Neural crest cell (in vitro differentiated cells): ENCODE data around the gene ZSWIM7. TPM values are rescaled to one million over a fixed set of nuclear protein-coding genes. Genes with fewer than 3 reads are reported as not detected.

Experiments used
- DNase-seq: peaks from one replicate; pipeline ENCODE4 v3.0.0; 2021; ENCODE audit warnings: low read depth, mixed read lengths, low spot score
- H3K27ac Mint-ChIP-seq: one replicate; pipeline ENCODE4 v1.8.0; 2021; ENCODE audit warnings: mild to moderate bottlenecking, mixed read lengths; ENCODE audit not compliant: unreplicated experiment
- H3K27me3 Mint-ChIP-seq: 2 replicates; pipeline ENCODE4 v1.8.0; 2021; ENCODE audit warnings: low read depth, mild to moderate bottlenecking, mixed read lengths
- H3K36me3 Mint-ChIP-seq: 2 replicates; pipeline ENCODE4 v1.8.0; 2021; ENCODE audit warnings: low read depth, mild to moderate bottlenecking, mixed read lengths
- H3K4me1 Mint-ChIP-seq: 2 replicates; pipeline ENCODE4 v1.8.0; 2021; ENCODE audit warnings: mixed read lengths
- H3K4me3 Mint-ChIP-seq: one replicate; pipeline ENCODE4 v1.8.0; 2021; ENCODE audit warnings: mild to moderate bottlenecking, mixed read lengths
- H3K9me3 Mint-ChIP-seq: 2 replicates; pipeline ENCODE4 v1.8.0; 2021; ENCODE audit warnings: mixed read lengths
- CTCF ChIP-seq: fragments of 200-600 bp; sonication (generic); conservative IDR thresholded peaks from 2 replicates; pipeline ENCODE4 v1.5.0; 2021; ENCODE audit warnings: antibody characterized with exemption, mild to moderate bottlenecking
- total RNA-seq: library from RNA; stranded (reverse); gene quantifications from 2 replicates; pipeline ENCODE4 v1.2.1, GENCODE V29; 2021

ZSWIM7 gene
- total RNA-seq, 1 donor from 2014 or later: 39.0 TPM

DNA sequence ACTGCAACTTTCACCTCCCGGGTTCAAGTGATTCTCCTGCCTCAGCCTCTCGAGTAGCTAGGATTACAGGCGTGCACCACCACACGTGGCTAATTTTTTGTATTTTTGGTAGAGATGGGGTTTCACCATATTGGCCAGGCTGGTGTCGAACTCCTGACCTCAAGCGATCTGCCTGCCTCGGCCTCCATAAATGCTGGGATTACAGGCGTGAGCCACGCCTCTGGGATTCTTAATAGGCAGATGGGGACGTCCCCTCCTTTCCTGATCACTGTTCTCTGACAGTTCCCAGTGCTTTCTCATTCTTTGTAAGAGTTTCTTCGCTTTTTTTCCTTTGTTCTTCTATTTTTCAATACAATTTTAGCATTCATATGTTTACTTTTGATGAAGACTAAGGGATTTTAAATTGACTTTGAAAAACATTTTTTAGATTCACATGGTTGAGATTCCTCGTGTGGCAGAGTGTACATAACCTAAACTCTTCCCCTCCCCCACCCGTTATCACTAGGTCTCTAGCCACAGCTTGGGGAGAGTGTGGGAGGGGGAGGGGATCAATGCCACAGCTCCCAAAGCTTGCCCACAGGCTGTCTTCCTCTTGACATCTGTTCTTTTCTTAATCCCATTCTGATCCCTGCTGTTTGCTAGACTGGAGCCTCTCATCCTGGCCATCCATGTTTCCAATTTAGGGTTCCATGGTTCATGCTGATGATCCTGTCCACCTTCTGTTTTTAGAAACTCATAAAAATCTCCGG, 43.5 kb downstream of the ZSWIM7 start:
- no peaks in the 10 kb centered on the region for H3K9me3 Mint-ChIP-seq
- no peak for DNase-seq
- H3K27me3 Mint-ChIP-seq: no peaks in the 10 kb centered on the region
- H3K4me1 Mint-ChIP-seq: peaks cover 6% of the 10 kb centered on the region
- no peaks in the 10 kb centered on the region for H3K36me3 Mint-ChIP-seq
- no peak for TF ChIP-seq CTCF
- no peak overlapping the region for H3K4me3 Mint-ChIP-seq
- H3K27ac Mint-ChIP-seq: no peak overlapping the region

- no peak for TF ChIP-seq CTCF
- Mint-ChIP-seq H3K4me1 (peaks cover 6% of the 10 kb centered on the region), H3K27me3 (no peaks in the 10 kb centered on the region), H3K36me3 (no peaks in the 10 kb centered on the region), H3K27ac (no peak overlapping the region), H3K4me3 (no peak overlapping the region), H3K9me3 (no peaks in the 10 kb centered on the region)
- no peak for DNase-seq
These were observed 45.3 kb downstream of the ZSWIM7 start for GRCh38 chr17:15954222-15954621.

DNA sequence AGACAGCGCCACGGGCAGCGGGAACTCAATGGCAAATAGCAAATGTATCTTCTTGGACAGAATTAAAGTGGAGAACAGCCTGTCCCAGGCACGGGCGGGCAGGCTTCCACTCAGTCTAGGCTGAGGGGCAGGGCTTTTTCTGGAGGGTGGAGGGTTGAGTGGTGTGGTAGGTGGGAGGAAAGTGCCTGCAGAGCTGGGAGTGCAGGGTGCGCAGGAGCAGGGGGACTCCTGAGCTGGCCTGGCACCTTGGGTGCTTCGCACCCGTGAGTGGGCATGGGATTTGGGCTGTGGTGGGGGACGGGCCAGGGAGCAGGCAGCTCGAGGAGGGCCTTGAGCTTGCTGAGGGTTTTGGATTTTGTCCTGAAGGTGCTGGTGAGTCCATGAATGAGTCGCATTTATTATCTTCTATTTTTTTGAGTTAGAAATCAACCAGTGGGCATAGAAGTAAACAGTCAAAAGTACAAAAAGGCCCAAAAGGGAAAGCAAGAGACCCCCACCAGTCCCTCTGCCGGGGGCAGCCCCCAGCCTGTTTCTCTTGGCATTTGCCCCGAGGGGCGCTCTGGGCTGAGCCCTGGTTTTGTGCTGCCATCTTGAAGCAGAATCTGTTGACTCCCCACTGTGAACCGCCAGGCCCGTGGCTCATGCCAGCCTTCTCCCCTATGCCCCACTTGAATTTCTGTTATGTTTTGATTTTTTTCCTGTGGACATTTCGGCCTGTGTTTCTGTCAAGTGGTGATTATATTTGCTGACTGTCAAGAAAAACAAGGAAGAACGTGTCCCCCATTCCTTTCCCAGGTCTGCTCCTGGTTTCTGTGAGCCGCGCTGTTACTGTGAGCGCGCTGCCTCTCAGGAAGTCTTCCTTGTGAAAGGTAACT, 46.4 kb downstream of the ZSWIM7 start:
- no peak for TF ChIP-seq CTCF
- Mint-ChIP-seq H3K4me3 (no peak overlapping the region), H3K9me3 (no peaks in the 10 kb centered on the region), H3K27me3 (no peaks in the 10 kb centered on the region), H3K27ac (no peak overlapping the region), H3K4me1 (peaks cover 6% of the 10 kb centered on the region), H3K36me3 (no peaks in the 10 kb centered on the region)
- DNase-seq: no peak

- peaks cover 6% of the 10 kb centered on the region for H3K4me1 Mint-ChIP-seq
- H3K36me3 Mint-ChIP-seq: no peaks in the 10 kb centered on the region
- H3K27ac Mint-ChIP-seq: no peak overlapping the region
- H3K4me3 Mint-ChIP-seq: no peak overlapping the region
- H3K9me3 Mint-ChIP-seq: no peaks in the 10 kb centered on the region
- peaks cover 9% of the 10 kb centered on the region for H3K27me3 Mint-ChIP-seq
- TF ChIP-seq CTCF: no peak
- no peak for DNase-seq
These were observed 47.4 kb downstream of the ZSWIM7 start for GRCh38 chr17:15952048-15952532.

GRCh38 chr17:15951368-15952047, 48.0 kb downstream of the ZSWIM7 start:
- peaks cover 15% of the 10 kb centered on the region for H3K27me3 Mint-ChIP-seq
- no peaks in the 10 kb centered on the region for H3K9me3 Mint-ChIP-seq
- no peak overlapping the region for H3K4me3 Mint-ChIP-seq
- no peak for TF ChIP-seq CTCF
- H3K4me1 Mint-ChIP-seq: peaks cover 6% of the 10 kb centered on the region
- H3K36me3 Mint-ChIP-seq: no peaks in the 10 kb centered on the region
- no peak for DNase-seq
- H3K27ac Mint-ChIP-seq: peak overlapping the region; percentile 67
